SJSA1 (cell line): ENCODE data around the gene TRAPPC12. TPM values are rescaled to one million over a fixed set of nuclear protein-coding genes. Genes with fewer than 3 reads are reported as not detected.
"Not testable (repeated sequence)": the region's sequence is repeated elsewhere in the genome, so short reads cannot be mapped to it uniquely, and the experiment has no call there.

ENCODE experiments used
- DNase-seq, 2 experiments: peaks; one replicate each; pipeline ENCODE4 v3.0.0-alpha.2; 2015 to 2020; ENCODE audit warnings: low spot score in 2 of 2, low read depth in 1 of 2
- H3K27ac ChIP-seq: fragments of 250-450 bp; sonication (Bioruptor Pico); 2 replicates; pipeline ENCODE4 v1.5.1; 2020; ENCODE audit warnings: mild to moderate bottlenecking, moderate library complexity
- H3K27me3 ChIP-seq: fragments of 250-450 bp; sonication (Bioruptor Pico); replicated peaks from 2 replicates; pipeline ENCODE4 v1.5.1; 2020; ENCODE audit warnings: mild to moderate bottlenecking, moderate library complexity
- H3K36me3 ChIP-seq: fragments of 250-450 bp; sonication (Bioruptor Pico); 2 replicates; pipeline ENCODE4 v1.5.1; 2020; ENCODE audit warnings: mild to moderate bottlenecking
- H3K4me1 ChIP-seq: fragments of 250-450 bp; sonication (Bioruptor Pico); replicated peaks from 2 replicates; pipeline ENCODE4 v1.6.1; 2021; ENCODE audit warnings: mild to moderate bottlenecking
- H3K4me3 ChIP-seq: fragments of 250-450 bp; sonication (Bioruptor Pico); 2 replicates; pipeline ENCODE4 v1.5.1; 2020; ENCODE audit warnings: mild to moderate bottlenecking
- H3K9me3 ChIP-seq: fragments of 250-450 bp; sonication (Bioruptor Pico); replicated peaks from 2 replicates; pipeline ENCODE4 v1.5.1; 2020; ENCODE audit warnings: mild to moderate bottlenecking
- total RNA-seq: library from RNA; depleted of rRNA; stranded (reverse); fragments of >200 nt; shearing (Covaris generic); gene quantifications from 2 replicates; pipeline ENCODE4 v1.2.3, GENCODE V29; 2014

The TRAPPC12 gene
- total RNA-seq, 1 experiment from 2014 or later = 56.1 TPM

GRCh38 chr2:3451926-3452671 is 72.6 kb downstream of the TRAPPC12 start:
- H3K27me3 ChIP-seq = no peaks in the 10 kb centered on the region
- peaks cover 39% of the 10 kb centered on the region for H3K36me3 ChIP-seq
- no peak overlapping the region for H3K27ac ChIP-seq
- DNase-seq = peak in 1 of 2 experiments; percentile 34
- H3K4me3 ChIP-seq = no peak overlapping the region
- no peaks in the 10 kb centered on the region for H3K9me3 ChIP-seq
- no peaks in the 10 kb centered on the region for H3K4me1 ChIP-seq

GRCh38 chr2:3453190-3453999 is 73.9 kb downstream of the TRAPPC12 start:
- H3K4me1 ChIP-seq = no peaks in the 10 kb centered on the region
- no peak overlapping the region for H3K4me3 ChIP-seq
- peak in 1 of 2 experiments; percentile 25 for DNase-seq
- H3K27ac ChIP-seq = no peak overlapping the region
- H3K27me3 ChIP-seq = no peaks in the 10 kb centered on the region
- peaks cover 33% of the 10 kb centered on the region for H3K36me3 ChIP-seq
- H3K9me3 ChIP-seq = no peaks in the 10 kb centered on the region

- not testable (repeated sequence) for H3K4me1 ChIP-seq, H3K4me3 ChIP-seq, H3K27me3 ChIP-seq, H3K27ac ChIP-seq, H3K9me3 ChIP-seq
- H3K36me3 ChIP-seq = peaks cover 35% of the 10 kb centered on the region
- peak in 1 of 2 experiments; percentile 20 for DNase-seq
Observed at GRCh38 chr2:3454005-3454404, 74.5 kb downstream of the TRAPPC12 start.

GRCh38 chr2:3454802-3455201 is 75.3 kb downstream of the TRAPPC12 start:
- peaks cover 36% of the 10 kb centered on the region for H3K36me3 ChIP-seq
- H3K4me3 ChIP-seq = no peak overlapping the region
- H3K27ac ChIP-seq = no peak overlapping the region
- no peaks in the 10 kb centered on the region for H3K27me3 ChIP-seq
- H3K9me3 ChIP-seq = no peaks in the 10 kb centered on the region
- H3K4me1 ChIP-seq = no peaks in the 10 kb centered on the region
- peak in 1 of 2 experiments; percentile 36 for DNase-seq

GRCh38 chr2:3456125-3456524 is 76.6 kb downstream of the TRAPPC12 start:
- peak in 1 of 2 experiments; percentile 21 for DNase-seq
- Histone ChIP-seq H3K4me3 (no peak overlapping the region), H3K36me3 (peaks cover 28% of the 10 kb centered on the region)

GRCh38 chr2:3457524-3458395 is 78.3 kb downstream of the TRAPPC12 start:
- Histone ChIP-seq H3K4me3 (no peak overlapping the region), H3K9me3 (no peaks in the 10 kb centered on the region), H3K27ac (no peak overlapping the region), H3K4me1 (no peaks in the 10 kb centered on the region), H3K36me3 (peaks cover 30% of the 10 kb centered on the region), H3K27me3 (no peaks in the 10 kb centered on the region)
- DNase-seq = peak in 1 of 2 experiments; percentile 33

More at GRCh38 chr2:3456125-3456524, 76.6 kb downstream of the TRAPPC12 start:
- Histone ChIP-seq H3K27ac (no peak overlapping the region), H3K9me3 (no peaks in the 10 kb centered on the region), H3K27me3 (no peaks in the 10 kb centered on the region), H3K4me1 (no peaks in the 10 kb centered on the region)

- no peak for DNase-seq
- H3K27ac ChIP-seq = no peak overlapping the region
Observed at GRCh38 chr2:3458396-3459184, 79.1 kb downstream of the TRAPPC12 start.

GRCh38 chr2:3459185-3460015 is 79.9 kb downstream of the TRAPPC12 start:
- Histone ChIP-seq H3K4me3 (no peak overlapping the region), H3K27me3 (no peaks in the 10 kb centered on the region), H3K36me3 (peaks cover 40% of the 10 kb centered on the region), H3K9me3 (no peaks in the 10 kb centered on the region), H3K4me1 (peaks cover 1% of the 10 kb centered on the region), H3K27ac (no peak overlapping the region)
- DNase-seq = peak in 1 of 2 experiments; percentile 35

More at GRCh38 chr2:3458396-3459184, 79.1 kb downstream of the TRAPPC12 start:
- no peaks in the 10 kb centered on the region for H3K4me1 ChIP-seq
- H3K36me3 ChIP-seq = peaks cover 35% of the 10 kb centered on the region
- no peaks in the 10 kb centered on the region for H3K27me3 ChIP-seq
- H3K4me3 ChIP-seq = no peak overlapping the region
- H3K9me3 ChIP-seq = no peaks in the 10 kb centered on the region

- no peaks in the 10 kb centered on the region for H3K9me3 ChIP-seq
- peaks cover 9% of the 10 kb centered on the region for H3K4me1 ChIP-seq
- no peak overlapping the region for H3K27ac ChIP-seq
- peaks cover 39% of the 10 kb centered on the region for H3K36me3 ChIP-seq
- no peak overlapping the region for H3K4me3 ChIP-seq
- DNase-seq = no peak
- no peaks in the 10 kb centered on the region for H3K27me3 ChIP-seq
Observed at GRCh38 chr2:3460156-3460555, 80.7 kb downstream of the TRAPPC12 start.

GRCh38 chr2:3460831-3461800 is 81.6 kb downstream of the TRAPPC12 start:
- H3K4me3 ChIP-seq = no peak overlapping the region
- peaks cover 33% of the 10 kb centered on the region for H3K36me3 ChIP-seq
- peak in 1 of 2 experiments; percentile 31 for DNase-seq
- H3K27me3 ChIP-seq = no peaks in the 10 kb centered on the region
- H3K4me1 ChIP-seq = peaks cover 19% of the 10 kb centered on the region
- no peaks in the 10 kb centered on the region for H3K9me3 ChIP-seq
- no peak overlapping the region for H3K27ac ChIP-seq

- Histone ChIP-seq H3K27ac (no peak overlapping the region), H3K36me3 (peaks cover 31% of the 10 kb centered on the region), H3K9me3 (no peaks in the 10 kb centered on the region), H3K27me3 (no peaks in the 10 kb centered on the region), H3K4me1 (peaks cover 27% of the 10 kb centered on the region), H3K4me3 (no peak overlapping the region)
- DNase-seq = peak in 1 of 2 experiments; percentile 54
Observed at GRCh38 chr2:3461801-3462492, 82.5 kb downstream of the TRAPPC12 start.
